OCI-LY7 (cell line): Measurements from ENCODE around the gene SDHD. TPM values are rescaled to one million over a fixed set of nuclear protein-coding genes. Genes with fewer than 3 reads are reported as not detected.

Experiments used
- BruUV-seq: library from RNA; stranded (reverse); fragments of 400-500 nt; replicated peaks from 2 replicates; lab custom pipeline; 2021; lab: Mats Ljungman, UMichigan
- CTCF ChIA-PET: fragments of 300-600 bp; sonication (Branson Sonifier 250); formaldehyde crosslinking; loops from one replicate; lab custom pipeline; 2022; ENCODE audit warnings: antibody characterized with exemption; ENCODE audit not compliant: unreplicated experiment; lab: Charles Lee
- POLR2A ChIA-PET: fragments of 300-600 bp; sonication (Branson Sonifier 250); formaldehyde crosslinking; loops from one replicate; lab custom pipeline; 2022; ENCODE audit warnings: antibody characterized with exemption; lab: Charles Lee
- DNase-seq: peaks from one replicate; pipeline ENCODE4 v3.0.0-alpha.2; 2015; ENCODE audit warnings: low spot score
- H2AFZ ChIP-seq: fragments of 200-600 bp; sonication (generic), shearing (Covaris generic); 2 replicates; pipeline ENCODE4 v1.6.1; 2014; ENCODE audit warnings: mild to moderate bottlenecking, antibody characterized with exemption, low read length, moderate library complexity
- H3K27ac ChIP-seq: fragments of 200-600 bp; sonication (generic); 2 replicates; pipeline ENCODE4 v1.5.1; 2014; ENCODE audit warnings: mixed run types, low read depth, mild to moderate bottlenecking, moderate library complexity, low read length, inconsistent platforms; ENCODE audit not compliant: poor library complexity, severe bottlenecking
- H3K36me3 ChIP-seq: fragments of 200-600 bp; sonication (generic); 2 replicates; pipeline ENCODE4 v1.6.1; 2014; ENCODE audit warnings: mild to moderate bottlenecking, antibody characterized with exemption, low read length, moderate library complexity, mixed read lengths; ENCODE audit not compliant: insufficient read depth
- H3K4me1 ChIP-seq: fragments of 200-600 bp; sonication (generic); 2 replicates; pipeline ENCODE4 v1.5.1; 2014; ENCODE audit warnings: mild to moderate bottlenecking, low read length; ENCODE audit not compliant: insufficient read depth, poor library complexity, severe bottlenecking
- H3K4me2 ChIP-seq: fragments of 200-600 bp; sonication (generic); 2 replicates; pipeline ENCODE4 v1.6.1; 2014; ENCODE audit warnings: mild to moderate bottlenecking, low read length
- H3K4me3 ChIP-seq: fragments of 200-600 bp; sonication (generic); 2 replicates; pipeline ENCODE4 v1.5.1; 2014; ENCODE audit warnings: mild to moderate bottlenecking, low read depth, low read length; ENCODE audit not compliant: poor library complexity, severe bottlenecking
- H3K79me2 ChIP-seq: fragments of 200-600 bp; sonication (generic); 2 replicates; pipeline ENCODE4 v1.6.1; 2016; ENCODE audit warnings: low read depth, mild to moderate bottlenecking, low read length, moderate library complexity, mixed read lengths; ENCODE audit not compliant: insufficient read depth
- H3K9me2 ChIP-seq: fragments of 200-600 bp; sonication (generic); 2 replicates; pipeline ENCODE4 v1.6.1; 2016; ENCODE audit warnings: mild to moderate bottlenecking, low read length, mixed read lengths; ENCODE audit not compliant: insufficient read depth
- H3K9me3 ChIP-seq: fragments of 200-600 bp; sonication (generic); 2 replicates; pipeline ENCODE4 v1.6.1; 2014; ENCODE audit warnings: mild to moderate bottlenecking, mixed run types, low read length, mixed read lengths
- H4K20me1 ChIP-seq: fragments of 200-600 bp; sonication (generic); 2 replicates; pipeline ENCODE4 v1.6.1; 2014; ENCODE audit warnings: mild to moderate bottlenecking, antibody characterized with exemption, low read length, moderate library complexity, mixed read lengths; ENCODE audit not compliant: insufficient read depth
- EZH2phosphoT487 ChIP-seq: fragments of 200-600 bp; sonication (generic); IDR thresholded peaks from 2 replicates; pipeline ENCODE4 v1.6.1; 2018; ENCODE audit warnings: low read depth, borderline replicate concordance, mild to moderate bottlenecking, mixed run types, antibody characterized with exemption, low read length, moderate library complexity, mixed read lengths
- intact Hi-C: fragments of 100-400 bp; cut with micrococcal nuclease; formaldehyde crosslinking; loops from one replicate; pipeline ENCODE4 v1.10.0; 2022; ENCODE audit not compliant: unreplicated experiment
- total RNA-seq, 2 experiments: library from RNA; depleted of rRNA in 1 of 2; stranded (reverse); fragments of >200 nt in 1 of 2; shearing (Covaris generic) in 1 of 2; gene quantifications; 2 replicates each; pipeline ENCODE4 v1.2.3, GENCODE V29; 2014 to 2022
- TF ChIP-seq, protein P1 (sequence below): fragments of 200-600 bp; sonication (generic); conservative IDR thresholded peaks from 2 replicates; pipeline ENCODE4 v1.5.1; 2014; ENCODE audit warnings: mild to moderate bottlenecking, antibody characterized with exemption, low read length, moderate library complexity, mixed read lengths

SDHD gene
- total RNA-seq, 2 experiments from 2014 or later: 58.8 to 77.1 TPM

DNA sequence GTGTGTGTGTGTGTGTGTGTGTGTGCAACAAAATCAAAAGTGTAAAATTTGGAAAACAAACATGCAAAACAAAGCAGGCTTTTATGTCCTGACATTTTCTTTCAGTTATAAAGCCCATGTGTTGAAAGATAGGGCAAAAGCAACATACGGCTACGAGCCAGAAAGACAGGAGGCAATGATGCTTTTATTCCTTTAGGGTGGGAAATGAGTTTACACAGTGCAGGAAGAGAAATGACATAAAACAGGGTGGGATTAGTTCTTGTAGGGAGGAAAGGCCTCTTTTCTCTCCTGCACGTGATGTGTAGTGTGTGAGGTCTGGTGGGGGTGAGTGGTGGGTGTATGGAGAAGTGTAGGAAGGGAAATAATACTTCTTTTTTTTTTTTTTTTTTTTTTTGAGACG, 47.8 kb downstream of the SDHD start:
- H3K4me1 ChIP-seq: no peaks in the 10 kb centered on the region
- no peak overlapping the region for H2AFZ ChIP-seq
- no peaks in the 10 kb centered on the region for H3K36me3 ChIP-seq
- BruUV-seq: no TSS peak
- DNase-seq: no peak
- POLR2A ChIA-PET: interaction anchor here (0.6 to 0.8 kb wide), 5 partner anchors 9 to 264 kb away, joined by 3 to 5 read pairs (median 3); no protein-coding TSS in a partner anchor
- H3K79me2 ChIP-seq: no peaks in the 10 kb centered on the region
- H4K20me1 ChIP-seq: no peaks in the 10 kb centered on the region
- H3K9me3 ChIP-seq: no peaks in the 10 kb centered on the region
- no peak overlapping the region for H3K4me3 ChIP-seq
- H3K27ac ChIP-seq: no peak overlapping the region
- CTCF ChIA-PET: no interaction called here
- no peaks in the 10 kb centered on the region for H3K9me2 ChIP-seq
- no peak overlapping the region for H3K4me2 ChIP-seq
- intact Hi-C loops: no loop called here
- TF ChIP-seq, protein P1, sequence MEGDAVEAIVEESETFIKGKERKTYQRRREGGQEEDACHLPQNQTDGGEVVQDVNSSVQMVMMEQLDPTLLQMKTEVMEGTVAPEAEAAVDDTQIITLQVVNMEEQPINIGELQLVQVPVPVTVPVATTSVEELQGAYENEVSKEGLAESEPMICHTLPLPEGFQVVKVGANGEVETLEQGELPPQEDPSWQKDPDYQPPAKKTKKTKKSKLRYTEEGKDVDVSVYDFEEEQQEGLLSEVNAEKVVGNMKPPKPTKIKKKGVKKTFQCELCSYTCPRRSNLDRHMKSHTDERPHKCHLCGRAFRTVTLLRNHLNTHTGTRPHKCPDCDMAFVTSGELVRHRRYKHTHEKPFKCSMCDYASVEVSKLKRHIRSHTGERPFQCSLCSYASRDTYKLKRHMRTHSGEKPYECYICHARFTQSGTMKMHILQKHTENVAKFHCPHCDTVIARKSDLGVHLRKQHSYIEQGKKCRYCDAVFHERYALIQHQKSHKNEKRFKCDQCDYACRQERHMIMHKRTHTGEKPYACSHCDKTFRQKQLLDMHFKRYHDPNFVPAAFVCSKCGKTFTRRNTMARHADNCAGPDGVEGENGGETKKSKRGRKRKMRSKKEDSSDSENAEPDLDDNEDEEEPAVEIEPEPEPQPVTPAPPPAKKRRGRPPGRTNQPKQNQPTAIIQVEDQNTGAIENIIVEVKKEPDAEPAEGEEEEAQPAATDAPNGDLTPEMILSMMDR: no peak
- no peak for TF ChIP-seq EZH2phosphoT487

DNA sequence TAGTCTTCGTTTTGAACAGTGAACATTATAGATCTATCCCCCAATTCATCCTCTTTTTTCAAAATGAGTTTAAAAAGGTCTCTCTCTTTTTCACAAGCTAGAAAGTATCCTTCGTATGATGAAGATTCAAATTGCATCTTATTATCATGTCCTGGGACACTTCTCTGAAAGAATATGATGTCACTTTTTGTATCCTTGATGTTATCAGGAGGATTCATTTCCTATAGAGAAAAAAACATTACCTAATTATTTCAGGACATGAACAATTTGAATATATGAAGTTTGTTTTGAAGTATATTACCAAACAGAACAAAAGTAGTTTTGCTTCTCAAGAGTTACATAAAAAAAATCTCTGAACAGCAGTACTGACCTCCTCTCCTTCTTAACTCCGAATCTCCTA, 56.9 kb downstream of the SDHD start:
- H3K9me3 ChIP-seq: peaks cover 7% of the 10 kb centered on the region; the same call in 1 of the 2 replicates
- no peak overlapping the region for H3K4me2 ChIP-seq
- DNase-seq: no peak
- no TSS peak for BruUV-seq
- H3K36me3 ChIP-seq: no peaks in the 10 kb centered on the region
- H2AFZ ChIP-seq: no peak overlapping the region
- CTCF ChIA-PET: no interaction called here
- H3K79me2 ChIP-seq: no peaks in the 10 kb centered on the region
- no peaks in the 10 kb centered on the region for H3K4me1 ChIP-seq
- intact Hi-C loops: no loop called here
- H3K27ac ChIP-seq: no peak overlapping the region
- H3K9me2 ChIP-seq: no peaks in the 10 kb centered on the region
- no peaks in the 10 kb centered on the region for H4K20me1 ChIP-seq
- no peak overlapping the region for H3K4me3 ChIP-seq
- TF ChIP-seq, protein P1: no peak
- no peak for TF ChIP-seq EZH2phosphoT487
- POLR2A ChIA-PET: interaction anchor here (0.6 to 1.5 kb wide), 4 partner anchors 9 to 78 kb away, joined by 4 to 5 read pairs (median 5); no protein-coding TSS in a partner anchor

Other genes with a start within 250 kb of the SDHD start
- 13.8 and 16.8 TPM in 2 replicates for gene ALG9, start 215.3 kb upstream of the SDHD start, total RNA-seq (2014; rRNA removed; shearing (Covaris generic))
- 21.6 and 23.0 TPM in 2 replicates for gene ALG9, start 215.3 kb upstream of the SDHD start, total RNA-seq (2022)
- 4.2 and 6.2 TPM in 2 replicates for gene FDXACB1, start 207.7 kb upstream of the SDHD start, total RNA-seq (2014; rRNA removed; shearing (Covaris generic))
- gene FDXACB1, start 207.7 kb upstream of the SDHD start, total RNA-seq (2022): 5.3 and 5.8 TPM in 2 replicates
- gene CFAP68, start 207.3 kb upstream of the SDHD start, total RNA-seq (2014; rRNA removed; shearing (Covaris generic)): 14.8 and 17.3 TPM in 2 replicates
- gene CFAP68, start 207.3 kb upstream of the SDHD start, total RNA-seq (2022): 18.8 and 22.4 TPM in 2 replicates
- gene CRYAB, start 175.1 kb upstream of the SDHD start, total RNA-seq (2014; rRNA removed; shearing (Covaris generic)): not detected in 2 replicates
- gene CRYAB, start 175.1 kb upstream of the SDHD start, total RNA-seq (2022): not detected in 2 replicates
- not detected in 2 replicates for gene HSPB2, start 174.1 kb upstream of the SDHD start, total RNA-seq (2014; rRNA removed; shearing (Covaris generic))
- gene HSPB2, start 174.1 kb upstream of the SDHD start, total RNA-seq (2022): not detected in 2 replicates
- gene C11orf52, start 168.0 kb upstream of the SDHD start, total RNA-seq (2014; rRNA removed; shearing (Covaris generic)): not detected in 2 replicates
- gene C11orf52, start 168.0 kb upstream of the SDHD start, total RNA-seq (2022): not detected in 2 replicates
- gene DIXDC1, start 149.5 kb upstream of the SDHD start, total RNA-seq (2014; rRNA removed; shearing (Covaris generic)): 5.5 and 6.9 TPM in 2 replicates
- 5.5 and 7.3 TPM in 2 replicates for gene DIXDC1, start 149.5 kb upstream of the SDHD start, total RNA-seq (2022)
- 34.5 and 42.0 TPM in 2 replicates for gene DLAT, start 61.5 kb upstream of the SDHD start, total RNA-seq (2014; rRNA removed; shearing (Covaris generic))
- gene DLAT, start 61.5 kb upstream of the SDHD start, total RNA-seq (2022): 46.0 and 54.1 TPM in 2 replicates
- gene PIH1D2, start 12.9 kb upstream of the SDHD start, total RNA-seq (2014; rRNA removed; shearing (Covaris generic)): 0.95 and 1.3 TPM in 2 replicates
- 0.61 and 2.6 TPM in 2 replicates for gene PIH1D2, start 12.9 kb upstream of the SDHD start, total RNA-seq (2022)
- gene NKAPD1, start 12.6 kb upstream of the SDHD start, total RNA-seq (2014; rRNA removed; shearing (Covaris generic)): 21.3 and 39.6 TPM in 2 replicates
- gene NKAPD1, start 12.6 kb upstream of the SDHD start, total RNA-seq (2022): 30.7 and 31.1 TPM in 2 replicates
- 71.3 and 94.3 TPM in 2 replicates for gene TIMM8B, start 117 bp upstream of the SDHD start, total RNA-seq (2014; rRNA removed; shearing (Covaris generic))
- gene TIMM8B, start 117 bp upstream of the SDHD start, total RNA-seq (2022): 41.3 and 58.2 TPM in 2 replicates
- gene IL18, start 77.2 kb downstream of the SDHD start, total RNA-seq (2014; rRNA removed; shearing (Covaris generic)): not detected in 2 replicates
- gene IL18, start 77.2 kb downstream of the SDHD start, total RNA-seq (2022): not detected in 2 replicates
- gene TEX12, start 80.5 kb downstream of the SDHD start, total RNA-seq (2014; rRNA removed; shearing (Covaris generic)): 0.44 and 0.72 TPM in 2 replicates
- gene TEX12, start 80.5 kb downstream of the SDHD start, total RNA-seq (2022): 0.50 and 0.59 TPM in 2 replicates
- 0.60 and 1.4 TPM in 2 replicates for gene BCO2, start 88.6 kb downstream of the SDHD start, total RNA-seq (2014; rRNA removed; shearing (Covaris generic))
- 0.90 and 1.2 TPM in 2 replicates for gene BCO2, start 88.6 kb downstream of the SDHD start, total RNA-seq (2022)
- 22.6 and 28.7 TPM in 2 replicates for gene PTS, start 139.6 kb downstream of the SDHD start, total RNA-seq (2014; rRNA removed; shearing (Covaris generic))
- 37.8 and 40.4 TPM in 2 replicates for gene PTS, start 139.6 kb downstream of the SDHD start, total RNA-seq (2022)
- not detected in 2 replicates for gene PLET1, start 174.0 kb downstream of the SDHD start, total RNA-seq (2014; rRNA removed; shearing (Covaris generic))
- gene PLET1, start 174.0 kb downstream of the SDHD start, total RNA-seq (2022): not detected in 2 replicates